ENCODE results near the gene LEMD3. TPM values are rescaled to one million over a fixed set of nuclear protein-coding genes. Genes with fewer than 3 reads are reported as not detected.

Gene LEMD3
- polyA plus RNA-seq, 1 donor from 2014 or later, result 41.0 TPM

GRCh38 chr12:65294641-65295262 lies 125.4 kb downstream of the LEMD3 start:
- H3K4me3 ChIP-seq (ENCODE audit: low read length), result no peak overlapping the region

More at GRCh38 chr12:65294641-65295262, 125.4 kb downstream of the LEMD3 start:
- no peak overlapping the region for H2AFZ ChIP-seq (ENCODE audit: low read depth, low read length)
- H3F3A ChIP-seq (ENCODE audit: insufficient read depth, low read length, poor library complexity, severe bottlenecking), result no peaks in the 10 kb centered on the region
- no peaks in the 10 kb centered on the region for H4K20me1 ChIP-seq (ENCODE audit: insufficient read depth)
- no peak overlapping the region for H3K27ac ChIP-seq (ENCODE audit: low read length)
- H3K9me2 ChIP-seq (ENCODE audit: insufficient read depth, low read length), result no peaks in the 10 kb centered on the region
- H3K79me2 ChIP-seq (replicated peaks; ENCODE audit: insufficient read depth, low read length), result no peaks in the 10 kb centered on the region
- H3K4me2 ChIP-seq (ENCODE audit: low read length), result no peak overlapping the region
- H3K27me3 ChIP-seq (ENCODE audit: insufficient read depth, low read depth, low read length), result no peaks in the 10 kb centered on the region
- H3K9me3 ChIP-seq (ENCODE audit: low read length), result no peaks in the 10 kb centered on the region
- H3K36me3 ChIP-seq (ENCODE audit: insufficient read depth, low read length), result no peaks in the 10 kb centered on the region
- TF ChIP-seq EP300 (conservative IDR thresholded peaks at IDR 0.05; ENCODE audit: poor library complexity, severe bottlenecking) (no peak), POLR2AphosphoS5 (IDR thresholded peaks at IDR 0.05) (no peak), SMC3 (conservative IDR thresholded peaks at IDR 0.05; ENCODE audit: poor library complexity) (no peak), RAD21 (conservative IDR thresholded peaks at IDR 0.05) (no peak), CTCF (IDR thresholded peaks at IDR 0.05; ENCODE audit: poor library complexity, severe bottlenecking) (no peak), REST (IDR thresholded peaks at IDR 0.05; ENCODE audit: borderline replicate concordance) (no peak), TAF1 (IDR thresholded peaks at IDR 0.05; ENCODE audit: low read depth) (no peak), MXI1 (conservative IDR thresholded peaks at IDR 0.05; ENCODE audit: poor library complexity, severe bottlenecking) (no peak), EZH2 (IDR thresholded peaks at IDR 0.05; ENCODE audit: borderline replicate concordance, insufficient read depth, low read length, poor library complexity, severe bottlenecking) (no peak)
- no peak overlapping the region for H3K9ac ChIP-seq (ENCODE audit: low read length)
